ENCODE data around the gene HHAT.

The HHAT gene

DNA sequence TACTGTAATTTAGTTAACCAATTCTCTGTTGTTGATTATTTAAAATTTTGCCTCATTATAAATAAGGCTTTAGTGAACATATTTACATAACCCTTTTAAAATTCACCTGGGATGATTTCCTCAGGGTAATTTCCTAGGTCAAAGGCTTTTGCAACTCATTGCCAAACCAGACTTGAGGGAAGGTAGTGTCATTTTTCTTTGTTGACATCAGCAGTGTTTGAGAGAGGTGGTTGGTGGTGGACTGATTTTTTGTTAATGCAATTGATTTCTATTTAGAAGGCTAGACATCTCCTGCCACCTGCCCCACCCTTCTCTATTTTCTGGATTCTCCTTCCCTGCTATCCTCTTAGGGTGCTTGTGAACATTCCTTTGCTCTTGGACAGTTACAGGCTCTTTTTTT lies 116.8 kb downstream of the HHAT start:
- no peak for DNase-seq (ENCODE audit: low spot score)

DNA sequence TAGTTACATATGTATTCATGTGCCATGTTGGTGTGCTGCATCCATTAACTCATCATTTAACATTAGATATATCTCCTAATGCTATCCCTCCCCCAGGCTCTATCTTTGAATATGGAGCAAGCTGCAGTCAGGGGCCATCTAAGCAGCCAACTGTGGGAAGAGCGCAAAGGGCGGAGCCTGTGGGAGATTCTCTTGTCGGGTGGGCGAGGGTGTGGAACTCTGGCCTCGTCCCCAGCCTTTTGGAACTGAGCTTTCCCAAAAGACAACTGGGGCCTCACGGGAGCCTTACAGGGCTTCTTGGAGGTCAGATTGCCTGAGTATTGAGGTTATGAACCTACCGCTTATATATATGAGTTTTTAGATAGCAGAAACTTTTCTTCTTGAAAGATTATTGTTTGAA lies 117.2 kb downstream of the HHAT start:
- DNase-seq (ENCODE audit: low spot score) = no peak

DNA sequence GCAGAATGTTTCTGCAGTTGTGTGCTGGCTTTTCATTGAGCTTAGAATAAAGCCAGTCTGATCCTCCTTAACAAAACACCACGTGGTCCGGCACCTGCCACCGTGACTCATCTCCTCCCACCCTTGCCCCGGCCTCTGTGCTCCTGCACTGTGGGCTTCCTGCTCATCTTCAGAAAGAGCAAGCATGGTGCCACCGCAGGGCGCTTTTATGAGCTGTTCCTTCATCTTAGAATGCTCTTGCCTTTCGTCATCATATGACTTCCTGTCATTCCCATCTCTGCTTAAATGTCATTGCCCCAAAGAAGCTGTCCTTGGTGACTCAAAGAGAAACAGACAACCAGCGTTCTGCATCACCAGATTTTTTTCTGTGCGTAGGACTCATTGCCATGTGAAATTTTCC lies 117.8 kb downstream of the HHAT start:
- DNase-seq (ENCODE audit: low spot score) = no peak

DNA sequence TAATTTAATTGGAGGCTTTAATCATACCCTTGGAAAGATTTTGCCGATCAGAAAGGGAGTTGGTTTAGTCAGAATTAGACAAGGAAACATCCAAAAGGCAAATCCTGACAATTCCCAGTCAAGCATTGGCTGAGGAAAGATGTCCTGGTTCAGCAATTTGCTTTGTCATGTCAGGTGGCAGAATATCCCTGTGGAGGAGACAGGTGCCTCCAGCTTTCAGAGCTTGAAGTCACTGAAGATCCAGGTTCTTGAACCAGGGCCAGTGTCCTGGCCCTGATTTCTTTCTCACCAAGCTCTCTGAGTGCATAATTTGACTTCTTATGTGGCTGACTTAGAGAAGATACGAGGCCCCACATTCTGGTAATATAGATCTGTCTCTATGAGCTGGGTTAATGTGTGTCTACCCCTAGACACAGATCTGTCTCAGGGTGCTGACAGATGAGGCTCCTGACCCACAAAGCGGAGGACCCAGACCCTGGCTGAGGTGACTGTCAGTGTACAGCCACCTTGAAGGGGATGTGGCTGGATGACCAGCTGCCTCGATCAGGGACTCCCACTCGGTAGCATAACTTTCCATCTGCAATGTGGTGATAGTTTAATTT lies 118.9 kb downstream of the HHAT start:
- DNase-seq (ENCODE audit: low spot score) = no peak

DNA sequence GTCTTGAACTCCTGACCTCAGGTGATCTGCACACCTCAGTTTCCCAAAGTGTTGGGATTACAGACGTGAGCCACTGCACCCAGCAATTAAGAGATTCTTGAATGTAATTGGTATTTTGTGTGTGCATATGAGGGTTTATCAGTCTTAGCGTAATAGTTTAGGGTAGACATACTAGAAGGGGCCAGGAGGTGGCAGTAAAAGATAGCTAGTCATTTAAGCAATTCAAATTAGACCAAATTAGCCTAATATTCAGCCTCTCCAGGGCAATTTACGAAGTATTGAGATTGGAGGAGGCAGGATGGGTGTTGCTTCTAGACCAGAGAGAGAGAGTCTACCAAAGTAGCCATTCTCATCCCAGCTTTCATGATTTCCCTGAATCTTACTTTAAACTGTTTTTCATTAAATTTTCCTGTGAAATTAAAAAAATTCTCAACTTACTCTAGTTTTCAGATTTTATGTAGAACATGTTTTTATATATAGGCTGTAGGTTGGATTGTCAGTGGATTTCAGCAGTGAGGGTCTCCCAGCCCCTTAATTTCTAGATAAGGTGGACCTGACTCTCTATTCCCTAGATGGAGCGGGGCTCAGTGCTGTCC lies 119.7 kb downstream of the HHAT start:
- no peak for DNase-seq (ENCODE audit: low spot score)

DNA sequence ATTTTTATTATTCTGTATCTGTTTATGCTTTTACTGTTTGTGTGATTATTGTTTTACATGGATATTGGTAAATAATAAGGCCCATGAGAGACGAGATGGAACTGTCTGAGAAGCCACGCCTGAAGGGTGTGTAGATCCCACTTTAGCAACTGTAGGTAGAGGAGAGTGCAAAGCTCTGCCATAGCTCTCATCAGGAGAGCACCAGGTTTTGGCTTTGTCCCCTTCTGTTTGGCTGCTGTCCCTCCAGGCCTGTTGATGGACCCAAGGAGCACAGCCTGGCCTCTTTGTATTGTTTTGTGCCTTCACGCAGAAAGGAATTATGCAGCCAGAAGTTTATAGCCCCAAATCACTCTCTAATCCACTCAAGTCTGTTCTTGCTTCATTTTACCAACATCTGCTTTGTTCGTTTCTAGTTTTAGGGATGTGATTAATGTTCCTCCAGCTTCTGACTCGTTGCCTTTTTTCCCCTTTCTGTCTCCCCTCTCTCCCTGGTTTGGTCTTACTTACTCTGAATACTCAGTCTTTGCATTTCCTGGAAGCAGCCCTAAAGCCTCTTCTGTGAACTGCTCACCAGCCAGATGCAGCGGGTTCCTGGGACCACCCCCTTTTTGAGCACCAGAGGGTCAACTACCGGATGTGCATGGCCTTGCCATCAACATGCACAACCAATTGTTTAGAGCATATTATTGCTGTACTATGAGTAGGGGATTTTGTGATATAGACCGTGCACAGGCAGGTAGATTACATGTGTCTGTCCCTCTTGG lies 127.3 kb downstream of the HHAT start:
- DNase-seq (ENCODE audit: low spot score) = no peak

DNA sequence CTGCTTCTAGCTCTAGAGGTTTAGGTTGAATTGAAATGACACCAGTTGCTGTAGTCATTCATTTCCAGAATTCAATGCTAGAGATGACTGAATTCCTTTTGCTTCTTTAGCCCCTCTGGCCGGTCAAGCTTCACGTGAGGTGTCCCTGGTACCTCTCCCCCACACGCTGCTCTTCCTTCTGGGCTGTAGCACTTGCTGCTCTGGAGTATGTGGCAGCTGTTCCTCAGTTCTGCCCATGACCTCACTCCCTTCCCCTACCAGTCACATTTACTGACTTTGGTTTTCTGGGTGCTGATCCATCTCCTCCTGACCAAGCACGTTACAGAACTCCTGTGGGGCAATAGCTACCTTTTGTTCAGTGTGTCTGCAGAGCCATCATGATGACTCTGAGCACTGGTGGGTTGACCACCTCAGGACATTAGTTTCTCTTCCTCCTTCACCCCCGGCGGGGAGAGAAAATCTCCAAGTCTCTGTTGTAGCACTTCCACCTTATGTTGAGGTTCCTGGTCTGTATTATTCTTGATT lies 128.1 kb downstream of the HHAT start:
- DNase-seq (ENCODE audit: low spot score) = no peak

DNA sequence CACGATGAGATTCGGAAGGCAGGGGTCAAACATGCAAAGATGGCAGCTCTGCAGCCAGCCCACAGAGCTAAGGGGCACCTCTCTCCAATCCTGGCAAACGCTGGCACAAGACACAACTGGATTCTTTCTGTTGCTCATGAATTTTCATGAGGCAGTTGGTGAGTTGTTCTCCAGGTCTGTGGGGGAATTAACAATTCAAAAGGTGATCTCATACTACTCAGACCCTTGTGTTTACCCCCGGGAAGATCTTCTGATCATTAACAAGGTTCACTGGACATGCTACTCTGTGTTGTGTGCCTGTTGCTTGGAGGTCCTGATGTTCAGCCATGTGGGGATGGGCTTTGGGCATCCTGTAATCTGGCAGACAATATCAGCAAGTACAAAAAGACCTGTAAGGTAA lies 128.9 kb downstream of the HHAT start:
- DNase-seq (ENCODE audit: low spot score) = no peak

DNA sequence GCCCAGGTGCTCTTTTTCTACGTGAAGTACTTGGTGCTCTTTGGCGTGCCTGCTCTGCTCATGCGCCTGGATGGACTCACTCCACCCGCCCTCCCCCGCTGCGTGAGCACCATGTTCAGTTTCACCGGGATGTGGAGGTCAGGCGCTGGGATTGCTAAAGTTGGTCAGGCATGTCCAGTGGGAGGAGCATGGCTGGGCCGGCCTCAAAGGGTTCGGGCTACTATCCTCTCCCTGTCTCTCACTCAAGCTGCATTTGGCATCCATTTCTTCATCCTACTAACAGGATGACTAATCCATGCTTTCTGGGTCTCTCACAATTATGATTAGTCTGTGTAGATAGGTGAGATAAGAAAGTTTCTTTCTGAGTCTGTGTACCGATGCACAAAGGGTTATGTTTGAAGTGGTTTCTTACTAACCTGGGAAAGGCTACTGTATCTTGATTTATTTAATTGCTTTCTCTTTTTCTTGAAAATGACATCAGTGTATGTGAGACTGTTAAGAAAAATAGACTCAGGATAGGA lies 135.9 kb downstream of the HHAT start:
- DNase-seq (ENCODE audit: low spot score) = no peak

DNA sequence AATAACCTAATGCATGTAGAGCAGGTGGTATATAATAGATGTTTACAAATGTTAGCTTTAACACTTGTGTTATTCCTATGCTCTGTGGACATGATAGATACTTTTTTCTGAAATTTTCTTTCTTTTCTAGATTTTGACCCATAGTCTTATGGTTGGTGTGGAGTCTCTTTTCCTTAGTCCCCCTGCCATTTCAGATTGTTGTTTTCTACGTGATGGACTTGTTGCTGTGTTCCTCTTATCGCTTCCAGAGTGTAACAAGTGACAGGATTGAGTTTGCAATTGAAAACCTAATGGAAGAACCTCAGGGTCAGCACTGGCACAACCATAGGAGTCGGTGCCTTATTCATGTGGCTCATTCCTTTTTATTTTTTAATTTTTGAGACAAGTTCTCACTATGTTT lies 136.4 kb downstream of the HHAT start:
- DNase-seq (ENCODE audit: low spot score) = no peak

DNA sequence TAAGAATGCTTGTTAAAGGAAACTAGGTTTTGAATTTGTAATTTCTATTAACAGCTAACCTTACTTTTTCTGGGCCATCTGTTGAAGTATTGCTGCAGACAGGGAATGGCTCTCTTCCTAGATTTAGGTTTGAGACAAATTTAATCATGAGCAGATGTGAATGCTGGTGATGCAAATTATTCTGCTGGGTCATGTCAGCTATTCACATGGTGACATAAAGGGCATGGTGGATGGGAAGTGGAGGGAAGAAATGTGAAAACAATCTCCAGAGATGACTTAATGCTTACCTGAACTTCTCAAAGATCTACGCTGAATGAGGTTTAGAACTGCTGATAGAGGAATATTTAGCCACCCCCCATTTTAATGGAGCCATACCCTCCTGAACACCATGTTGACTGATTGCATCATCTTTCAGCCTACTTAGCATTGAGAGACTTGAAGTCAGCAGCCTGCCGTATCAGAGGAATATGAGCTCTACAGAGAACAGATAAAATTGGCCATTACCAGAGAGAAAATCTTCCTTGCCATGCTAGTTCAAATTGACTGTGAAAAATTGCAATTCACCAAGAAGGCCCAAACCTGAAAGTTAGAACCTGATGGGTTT lies 138.8 kb downstream of the HHAT start:
- no peak for DNase-seq (ENCODE audit: low spot score)

DNA sequence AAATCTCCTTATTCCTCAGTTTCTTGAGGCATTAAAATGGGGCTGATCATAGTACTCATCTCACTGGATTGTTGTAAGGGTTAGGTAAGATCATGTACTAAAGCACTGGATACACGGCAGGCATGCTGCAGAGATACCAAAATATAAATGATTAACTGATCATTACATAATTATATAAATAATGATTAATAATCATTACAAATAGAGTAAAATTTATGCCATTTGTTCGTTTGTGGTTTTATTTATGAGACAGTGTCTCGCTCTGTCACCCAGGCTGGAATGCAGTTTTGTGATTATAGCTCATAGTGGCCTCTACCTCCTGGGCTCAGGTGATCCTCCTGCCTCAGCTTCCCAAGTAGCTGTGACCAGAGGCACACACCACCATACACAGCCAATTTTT lies 140.7 kb downstream of the HHAT start:
- DNase-seq (ENCODE audit: low spot score) = no peak

DNA sequence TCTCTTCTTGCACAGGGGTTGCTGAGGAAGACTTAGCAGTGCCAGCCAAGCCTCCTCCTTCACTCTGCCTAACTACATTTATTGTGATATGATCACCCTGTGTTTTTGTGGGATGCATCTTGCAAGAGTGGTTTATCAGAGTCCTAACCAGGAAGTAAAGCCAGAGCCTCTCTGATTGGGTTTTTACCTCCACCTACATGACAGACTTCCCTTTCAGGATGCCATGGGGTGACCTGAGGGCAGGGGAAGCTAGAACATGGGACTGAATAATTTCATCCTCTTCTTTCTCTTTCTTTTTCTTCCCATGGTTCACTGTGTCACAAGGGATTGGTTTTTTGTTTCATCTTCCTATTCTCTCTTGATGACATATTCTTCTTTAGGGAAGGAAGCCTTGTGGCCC lies 146.6 kb downstream of the HHAT start:
- DNase-seq (ENCODE audit: low spot score) = no peak

DNA sequence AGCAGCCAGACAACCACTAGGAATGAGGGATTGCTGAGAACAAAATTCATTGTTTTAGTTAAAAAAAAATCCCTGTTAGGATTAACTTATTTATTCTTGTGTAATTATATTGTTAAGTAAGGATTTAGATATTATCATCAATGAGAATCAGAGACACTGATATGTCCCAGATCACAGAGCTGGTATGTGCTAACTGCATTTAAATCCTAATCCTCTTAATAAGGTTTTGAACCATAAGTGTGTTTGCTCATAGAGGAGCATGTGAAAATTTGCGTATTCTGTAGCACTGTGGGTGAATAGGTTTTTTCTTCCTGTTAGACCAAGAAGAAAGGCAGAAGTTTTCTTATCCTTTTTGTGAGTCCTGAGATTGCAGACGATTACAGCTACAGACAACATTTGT lies 147.1 kb downstream of the HHAT start:
- DNase-seq (ENCODE audit: low spot score) = no peak

DNA sequence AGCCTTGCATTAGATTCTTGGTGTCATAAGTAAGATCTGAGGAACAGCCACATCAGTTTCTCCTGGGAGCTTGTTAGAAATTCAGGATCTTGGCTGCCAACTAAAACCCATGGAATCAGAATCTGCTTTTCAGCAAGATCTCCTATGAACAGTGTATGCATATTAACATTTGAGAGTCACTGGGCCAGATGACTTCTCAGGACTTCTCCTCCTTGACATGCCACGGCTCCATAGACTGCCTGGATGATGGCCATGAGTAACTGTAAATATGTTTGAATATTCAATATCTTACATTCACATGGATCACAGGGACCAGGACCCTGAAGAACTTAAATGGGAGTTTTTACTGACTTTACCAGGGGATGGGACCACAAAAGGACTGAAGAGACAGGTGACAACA lies 148.0 kb downstream of the HHAT start:
- no peak for DNase-seq (ENCODE audit: low spot score)

DNA sequence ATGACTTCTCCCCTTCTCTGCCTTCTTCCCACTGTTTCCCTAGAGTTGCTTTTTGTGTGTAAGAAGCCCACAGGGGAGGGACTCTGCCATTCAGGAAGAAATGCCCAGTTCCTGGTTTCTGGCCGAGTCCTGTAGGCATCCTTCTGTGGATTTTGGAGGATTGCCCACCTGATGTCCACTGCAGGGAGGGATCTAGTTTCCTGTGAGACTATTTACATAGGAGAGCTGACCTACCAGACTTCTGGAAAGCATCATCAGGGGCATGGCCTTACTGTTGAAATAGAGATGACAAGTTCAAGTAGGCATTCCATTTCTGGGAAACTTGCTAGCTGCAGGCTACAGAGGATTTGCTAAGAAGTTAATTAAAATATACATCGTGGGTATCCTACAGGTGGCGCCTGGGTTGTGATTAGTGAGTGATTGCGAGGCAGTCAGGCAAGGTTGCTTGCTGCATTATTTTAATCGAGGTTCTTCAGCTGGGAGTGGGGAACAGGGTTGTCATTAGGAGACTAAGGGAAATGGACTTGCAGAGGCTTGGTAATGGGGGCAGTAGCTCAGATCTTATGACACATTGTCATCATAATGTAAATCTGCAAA lies 148.7 kb downstream of the HHAT start:
- no peak for DNase-seq (ENCODE audit: low spot score)

DNA sequence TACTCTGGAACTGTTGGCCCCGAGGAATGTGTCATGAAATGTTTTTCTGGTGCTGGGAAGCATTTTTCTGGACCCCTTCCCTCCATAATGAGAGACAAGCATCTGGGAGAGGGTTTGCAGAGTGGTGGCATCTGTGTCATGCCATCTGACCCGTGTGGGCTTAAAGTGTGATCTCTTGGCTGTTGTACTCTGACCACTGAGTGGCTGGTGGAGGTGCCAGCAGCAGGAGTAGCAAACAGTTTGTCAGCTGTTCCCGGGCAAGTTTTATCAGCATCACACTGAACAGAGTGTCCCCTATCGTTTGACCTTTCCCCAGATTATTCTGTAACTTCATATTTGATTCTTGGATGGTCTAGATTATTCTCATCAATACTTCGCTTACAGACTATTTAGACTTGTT lies 150.1 kb downstream of the HHAT start:
- no peak for DNase-seq (ENCODE audit: low spot score)

DNA sequence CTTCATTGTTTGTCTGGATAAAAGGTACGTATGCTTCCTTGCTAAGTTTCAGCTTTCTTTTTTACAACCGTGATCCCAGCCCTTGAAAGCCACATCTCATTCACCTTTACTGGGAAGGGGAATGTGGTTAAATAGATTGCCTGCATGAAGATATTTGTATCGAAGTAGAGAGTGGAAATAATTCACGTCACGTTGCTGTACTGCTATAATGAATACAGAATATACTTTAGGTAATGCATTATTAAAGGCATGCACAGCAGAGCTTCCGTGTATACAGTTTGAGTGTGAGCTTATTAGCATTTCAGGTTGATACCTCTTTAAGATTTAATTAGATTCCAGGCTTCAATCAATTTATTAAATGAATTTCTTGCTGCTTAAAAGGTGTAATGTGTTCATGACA lies 153.8 kb downstream of the HHAT start:
- no peak for DNase-seq (ENCODE audit: low spot score)

DNA sequence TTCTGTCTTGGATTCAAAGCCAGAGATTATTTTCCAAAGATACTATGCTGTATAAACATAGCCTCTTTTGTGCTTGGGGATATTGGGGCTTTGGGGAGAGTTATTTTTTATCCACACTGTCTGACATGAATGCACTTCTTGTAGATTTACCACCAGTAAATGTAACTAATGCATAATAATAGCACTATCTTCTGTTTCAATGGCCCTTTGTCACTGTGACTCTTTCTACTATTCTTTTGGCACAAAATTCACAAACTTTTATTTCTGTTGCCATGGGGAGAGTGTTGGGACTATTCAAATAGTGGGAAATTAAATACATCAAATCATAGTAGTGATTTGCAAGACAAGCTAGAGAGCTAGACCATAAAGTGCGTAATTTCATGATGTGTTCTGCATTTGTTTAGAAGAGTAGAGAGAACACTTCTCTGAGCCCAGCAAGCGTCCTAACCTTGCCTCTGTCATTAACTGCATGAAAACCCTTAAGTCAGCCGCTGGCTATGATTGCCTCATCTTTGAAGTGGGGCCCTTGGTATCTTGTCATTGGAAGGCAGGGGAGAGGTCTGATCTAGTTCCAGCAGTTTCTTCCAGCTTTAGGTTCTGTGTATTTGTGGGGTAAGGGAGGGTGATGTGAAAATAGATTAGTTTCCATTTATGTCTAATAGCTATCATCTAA lies 154.4 kb downstream of the HHAT start:
- no peak for DNase-seq (ENCODE audit: low spot score)

DNA sequence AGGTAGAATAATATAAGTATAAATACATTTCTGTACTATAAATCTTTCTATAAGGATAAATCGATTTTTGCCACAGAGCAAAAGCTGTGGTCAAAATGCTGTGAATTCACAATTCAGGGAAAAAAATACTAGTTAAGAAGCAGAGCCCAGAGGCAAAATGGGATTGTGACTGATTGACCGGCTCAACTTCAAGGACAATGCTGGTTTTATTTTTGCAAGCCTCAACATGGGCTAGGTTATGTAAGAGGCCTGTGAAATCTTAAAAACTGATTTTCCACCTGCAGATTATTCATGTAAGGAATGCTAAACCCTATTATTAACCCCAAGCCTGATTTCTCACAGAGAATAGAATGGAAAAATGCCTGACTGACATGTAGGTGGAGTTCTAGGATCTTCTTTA lies 155.1 kb downstream of the HHAT start:
- DNase-seq (ENCODE audit: low spot score) = no peak

DNA sequence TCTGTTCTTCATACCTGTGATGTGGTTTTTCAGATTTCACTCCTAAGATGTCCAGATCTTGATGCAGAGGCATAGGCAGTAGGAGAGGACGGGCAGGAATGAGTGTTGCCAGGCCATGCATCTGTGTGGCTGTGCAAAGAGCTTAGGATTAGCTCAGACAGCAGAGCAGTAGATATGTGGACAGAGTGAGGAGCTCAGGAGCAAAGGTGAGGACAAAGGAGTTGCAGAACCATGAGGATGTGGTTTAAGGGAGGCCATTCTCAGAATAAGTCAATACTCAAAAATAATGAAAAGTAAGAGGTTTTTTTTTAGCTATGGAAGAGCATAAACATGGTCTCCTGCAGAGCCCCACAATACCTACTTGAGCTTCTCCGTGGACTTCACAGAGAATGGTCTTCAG lies 158.3 kb downstream of the HHAT start:
- no peak for DNase-seq (ENCODE audit: low spot score)

DNA sequence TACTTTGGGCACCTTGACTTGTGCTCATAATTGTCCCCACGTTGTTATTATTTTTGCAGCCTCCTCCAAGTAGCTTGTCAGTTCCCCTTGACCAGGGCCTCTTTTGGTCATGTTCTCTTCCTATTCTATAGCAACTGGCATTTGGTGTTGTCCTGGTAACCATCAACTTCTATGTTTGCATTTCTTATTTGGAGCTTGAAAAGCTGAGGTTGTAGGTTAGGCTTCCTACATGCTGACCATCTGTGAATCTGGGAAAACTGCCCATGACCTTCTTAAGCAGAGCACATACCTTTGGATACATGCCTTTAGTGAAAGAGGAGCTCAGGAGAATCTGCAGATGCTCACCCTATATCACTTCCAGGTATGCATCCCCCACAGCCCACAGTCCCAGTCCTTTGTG lies 160.8 kb downstream of the HHAT start:
- no peak for DNase-seq (ENCODE audit: low spot score)

Measured in hematopoietic multipotent progenitor cell treated with erythropoietin and hydrocortisone succinate and interleukin-3 and kit ligand, for 17 days (in vitro differentiated cells).